OCI-LY3 (cell line): ENCODE data around the gene PTPRN2.

ENCODE experiments used
- H2AFZ ChIP-seq: fragments of 200-600, 300-600 bp; shearing (Covaris generic); 2 replicates; pipeline ENCODE4 v1.6.0; 2014; ENCODE audit warnings: antibody characterized with exemption, low read depth, low read length
- H3K27ac ChIP-seq: fragments of 200-600, 300-600 bp; sonication (generic); 2 replicates; pipeline ENCODE4 v1.5.1; 2014; ENCODE audit warnings: mild to moderate bottlenecking, low read length, moderate library complexity, mixed read lengths
- H3K27me3 ChIP-seq: fragments of 200-600, 300-600 bp; sonication (generic); 2 replicates; pipeline ENCODE4 v1.6.1; 2014; ENCODE audit warnings: low read depth, low read length, mixed read lengths
- H3K36me3 ChIP-seq: fragments of 200-600, 300-600 bp; sonication (generic); replicated peaks from 2 replicates; pipeline ENCODE3; 2014; ENCODE audit warnings: low read depth, low read length, mixed read lengths
- H3K4me1 ChIP-seq: fragments of 300-600, 200-600 bp; sonication (generic); 2 replicates; pipeline ENCODE4 v1.6.1; 2014; ENCODE audit warnings: low read length, mixed read lengths
- H3K4me2 ChIP-seq: fragments of 200-600, 300-600 bp; sonication (generic); 2 replicates; pipeline ENCODE4 v1.6.1; 2014; ENCODE audit warnings: low read length, mixed read lengths
- H3K4me3 ChIP-seq: fragments of 300-600, 200-600 bp; sonication (generic); 2 replicates; pipeline ENCODE4 v1.5.1; 2014; ENCODE audit warnings: antibody characterized with exemption, mild to moderate bottlenecking, low read length, moderate library complexity
- H3K79me2 ChIP-seq: fragments of 300-600, 200-600 bp; shearing (Covaris generic); 2 replicates; pipeline ENCODE4 v1.6.1; 2014; ENCODE audit warnings: mild to moderate bottlenecking, low read length, mixed read lengths
- H3K9ac ChIP-seq: fragments of 300-600, 200-600 bp; shearing (Covaris generic); 2 replicates; pipeline ENCODE4 v1.6.0; 2014; ENCODE audit warnings: mild to moderate bottlenecking, low read length, moderate library complexity
- H3K9me3 ChIP-seq: fragments of 200-600, 300-600 bp; shearing (Covaris generic); 2 replicates; pipeline ENCODE4 v1.6.1; 2014; ENCODE audit warnings: low read length, mixed read lengths; ENCODE audit not compliant: insufficient read depth
- H4K20me1 ChIP-seq: fragments of 200-600, 300-600 bp; sonication (generic); 2 replicates; pipeline ENCODE4 v1.6.1; 2016; ENCODE audit warnings: low read length, mixed read lengths; ENCODE audit not compliant: insufficient read depth
- CTCF ChIP-seq: fragments of 200-600, 300-600 bp; sonication (generic); IDR thresholded peaks from 2 replicates; pipeline ENCODE4 v1.5.1; 2014; ENCODE audit warnings: antibody characterized with exemption, low read length, low read depth
- EZH2phosphoT487 ChIP-seq: fragments of 200-600 bp; shearing (Covaris generic); IDR thresholded peaks from 2 replicates; pipeline ENCODE4 v1.6.1; 2018; ENCODE audit warnings: antibody characterized with exemption, mixed run types, low read depth

The PTPRN2 gene

GRCh38 chr7:158247758-158248487 lies 339.7 kb downstream of the PTPRN2 start:
- Histone ChIP-seq H3K4me1 (no peaks in the 10 kb centered on the region), H3K27ac (no peak overlapping the region), H3K9me3 (no peaks in the 10 kb centered on the region), H3K27me3 (no peaks in the 10 kb centered on the region), H4K20me1 (no peaks in the 10 kb centered on the region), H3K79me2 (no peaks in the 10 kb centered on the region), H3K4me2 (no peak overlapping the region), H3K36me3 (no peaks in the 10 kb centered on the region), H3K4me3 (no peak overlapping the region), H3K9ac (no peak overlapping the region), H2AFZ (no peak overlapping the region)
- TF ChIP-seq CTCF = no peak
- TF ChIP-seq EZH2phosphoT487 = no peak

- H3K4me3 ChIP-seq = no peak overlapping the region
- no peaks in the 10 kb centered on the region for H3K27me3 ChIP-seq
- no peak overlapping the region for H3K4me2 ChIP-seq
- H3K79me2 ChIP-seq = no peaks in the 10 kb centered on the region
- no peak overlapping the region for H3K9ac ChIP-seq
- H4K20me1 ChIP-seq = no peaks in the 10 kb centered on the region
- H3K4me1 ChIP-seq = no peaks in the 10 kb centered on the region
- no peak overlapping the region for H3K27ac ChIP-seq
- no peaks in the 10 kb centered on the region for H3K9me3 ChIP-seq
- no peak for TF ChIP-seq CTCF
- no peak for TF ChIP-seq EZH2phosphoT487
- no peak overlapping the region for H2AFZ ChIP-seq
- H3K36me3 ChIP-seq = no peaks in the 10 kb centered on the region
These were observed 340.5 kb downstream of the PTPRN2 start for GRCh38 chr7:158246960-158247673.

GRCh38 chr7:158246272-158246959 lies 341.2 kb downstream of the PTPRN2 start:
- H4K20me1 ChIP-seq = no peaks in the 10 kb centered on the region
- H3K27ac ChIP-seq = no peak overlapping the region
- TF ChIP-seq CTCF (no peak), EZH2phosphoT487 (no peak)
- no peaks in the 10 kb centered on the region for H3K4me1 ChIP-seq
- H3K79me2 ChIP-seq = no peaks in the 10 kb centered on the region
- H3K4me3 ChIP-seq = no peak overlapping the region
- H2AFZ ChIP-seq = no peak overlapping the region
- H3K36me3 ChIP-seq = no peaks in the 10 kb centered on the region
- H3K9ac ChIP-seq = no peak overlapping the region
- H3K9me3 ChIP-seq = no peaks in the 10 kb centered on the region
- H3K27me3 ChIP-seq = no peaks in the 10 kb centered on the region
- no peak overlapping the region for H3K4me2 ChIP-seq

- H3K9ac ChIP-seq = no peak overlapping the region
- no peaks in the 10 kb centered on the region for H3K79me2 ChIP-seq
- no peak overlapping the region for H3K4me2 ChIP-seq
- H3K4me3 ChIP-seq = no peak overlapping the region
- no peaks in the 10 kb centered on the region for H3K27me3 ChIP-seq
- no peaks in the 10 kb centered on the region for H3K4me1 ChIP-seq
- H3K9me3 ChIP-seq = no peaks in the 10 kb centered on the region
- TF ChIP-seq EZH2phosphoT487 = no peak
- no peak for TF ChIP-seq CTCF
- no peak overlapping the region for H2AFZ ChIP-seq
- H3K27ac ChIP-seq = no peak overlapping the region
- H3K36me3 ChIP-seq = no peaks in the 10 kb centered on the region
- H4K20me1 ChIP-seq = no peaks in the 10 kb centered on the region
These were observed 341.9 kb downstream of the PTPRN2 start for GRCh38 chr7:158245724-158246041.
